GM21381 (cell line): ENCODE measurements around the gene CCDC85C.

Experiments used
- ATAC-seq: cut with Tn5 transposase; IDR thresholded peaks from one replicate; pipeline ENCODE4 v1.9.1; 2021; ENCODE audit warnings: mild to moderate bottlenecking, moderate library complexity; ENCODE audit not compliant: unreplicated experiment

The CCDC85C gene

DNA sequence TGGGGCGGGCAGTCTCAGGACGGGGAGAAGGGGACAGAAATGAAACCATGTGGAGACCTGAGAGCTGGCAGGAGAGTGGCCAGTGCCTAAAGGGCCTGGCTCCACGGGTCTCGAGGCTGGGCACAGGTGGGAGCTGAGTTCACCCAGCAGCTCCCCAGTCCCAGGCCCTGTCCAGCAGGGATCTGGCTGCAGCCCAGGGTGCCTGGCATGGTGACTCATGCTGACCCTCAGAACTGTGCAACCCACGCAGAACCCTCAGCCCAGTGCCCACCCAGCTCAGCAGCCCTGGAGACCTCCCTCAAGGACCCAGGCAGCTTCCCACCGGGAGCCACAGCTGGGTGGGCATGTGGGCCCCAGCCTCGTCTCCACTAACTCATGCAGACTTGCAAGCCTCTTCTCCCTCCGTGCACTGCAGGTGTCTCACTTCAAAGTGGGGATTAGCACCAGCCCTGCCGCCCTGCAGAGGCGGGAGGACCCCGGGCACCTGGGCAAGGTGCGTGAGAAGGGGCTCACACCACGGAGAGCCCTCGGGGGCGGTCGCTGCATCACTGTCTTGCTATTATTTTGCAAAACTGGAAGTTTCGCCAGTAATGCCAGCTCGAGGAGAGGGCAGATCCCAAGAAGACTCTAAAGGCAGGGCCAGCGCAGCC is 76.5 kb downstream of the CCDC85C start:
- no peak for ATAC-seq

DNA sequence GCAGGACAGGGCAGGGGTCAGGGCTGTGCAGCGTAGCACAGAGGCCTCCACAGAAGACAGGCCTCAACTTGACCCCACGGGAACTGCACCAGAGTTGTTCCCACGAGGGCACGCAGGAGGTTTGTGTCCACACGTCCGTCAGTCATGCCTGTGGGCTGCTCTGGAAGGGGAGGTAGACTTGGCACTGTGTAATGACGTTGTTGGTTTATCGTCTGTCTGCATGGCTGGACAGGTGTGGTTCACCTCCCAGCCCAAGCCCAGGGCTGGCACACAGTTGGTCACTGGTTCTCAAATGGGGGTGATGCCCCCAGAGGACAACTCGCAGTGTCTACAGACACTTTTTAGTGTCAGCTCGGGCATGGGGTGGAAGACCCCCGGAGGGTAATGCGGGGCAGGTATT is 77.0 kb downstream of the CCDC85C start:
- no peak for ATAC-seq

DNA sequence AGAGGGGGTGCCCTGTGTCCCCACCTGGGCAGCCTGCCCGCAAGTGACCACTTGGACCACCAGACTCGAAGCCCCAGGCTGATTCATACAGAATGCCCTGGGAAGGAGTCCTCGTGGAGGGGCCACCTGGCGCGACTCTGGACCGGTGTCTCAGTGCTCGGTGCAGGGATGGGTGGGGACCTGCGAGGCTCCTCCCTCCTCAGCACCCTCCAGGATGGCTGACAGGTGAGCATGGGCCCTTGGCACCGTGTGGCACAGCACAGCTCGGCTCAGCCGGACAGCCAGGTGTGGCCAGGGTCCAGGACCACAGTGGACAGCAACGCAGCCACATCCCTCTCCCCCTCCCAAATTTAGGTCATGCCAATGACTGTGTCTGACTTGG is 78.3 kb downstream of the CCDC85C start:
- ATAC-seq: no peak

DNA sequence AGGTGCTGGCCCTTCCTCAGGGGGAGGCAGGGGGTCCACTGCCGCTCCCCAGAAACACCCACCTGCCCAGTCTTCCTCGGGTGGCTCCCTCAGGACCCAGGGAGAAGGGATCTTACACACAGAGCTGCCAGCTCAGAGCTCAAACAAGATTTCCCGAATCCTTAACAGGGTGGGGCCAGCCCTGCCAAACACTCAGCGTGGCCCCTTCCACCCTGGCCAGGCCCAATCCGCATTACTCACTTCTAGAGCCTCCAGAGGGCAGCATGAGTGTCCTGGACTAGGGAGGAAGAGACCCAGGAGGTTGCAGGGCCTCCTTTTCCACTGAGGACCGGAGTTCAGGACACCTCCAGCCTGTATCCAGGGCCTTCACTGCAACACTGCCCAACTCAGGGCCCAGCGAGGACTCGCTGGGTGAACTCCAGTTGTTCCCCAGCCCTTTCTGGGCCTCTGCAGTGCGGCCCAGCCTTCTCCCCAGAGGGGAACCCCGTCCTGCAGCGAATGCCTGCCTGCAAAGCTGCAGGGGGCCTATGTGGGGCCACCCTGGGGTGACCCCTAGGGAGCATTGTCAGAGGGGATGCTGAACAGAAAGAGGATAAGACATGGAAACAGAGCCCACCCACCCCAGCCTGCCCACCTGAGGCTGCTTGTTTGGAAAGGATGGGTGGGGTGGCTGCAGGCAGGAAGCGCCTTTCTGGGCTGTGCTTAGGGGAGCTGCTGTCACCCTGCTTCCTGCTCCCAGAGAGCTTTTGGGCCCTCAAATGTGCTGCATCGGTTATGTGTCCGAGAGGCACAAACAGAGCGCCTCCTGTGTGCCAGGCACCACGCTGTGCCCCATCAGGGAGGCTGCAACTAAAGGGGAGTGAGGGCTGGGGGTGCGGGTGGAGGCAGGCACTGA is 79.0 kb downstream of the CCDC85C start:
- no peak for ATAC-seq

DNA sequence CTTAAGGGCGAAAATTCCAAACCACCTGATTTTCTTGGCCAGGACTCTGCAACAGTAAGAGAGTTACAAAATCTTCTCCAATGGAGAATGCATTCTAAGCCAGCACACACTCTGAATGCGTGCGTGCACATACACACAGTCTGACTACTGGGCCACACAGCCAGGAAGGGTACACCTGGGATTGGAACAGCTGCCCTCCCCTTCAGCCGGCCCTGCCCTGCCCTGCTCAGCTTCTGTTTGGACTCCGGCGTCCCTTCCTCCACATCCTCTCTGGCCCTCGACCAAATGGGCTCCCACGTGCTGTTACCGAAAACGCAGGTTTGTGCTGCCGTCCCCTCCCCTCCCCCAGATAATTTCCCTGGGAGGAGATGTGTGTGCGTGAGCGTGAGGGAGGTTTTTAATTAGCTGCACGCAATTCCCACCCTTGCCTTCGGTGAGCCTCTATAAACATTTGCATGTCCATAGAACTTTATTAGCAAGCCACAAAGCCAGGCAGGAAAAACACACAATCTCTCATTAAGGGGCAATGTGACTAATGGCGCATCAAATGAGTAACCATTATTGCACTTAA is 79.8 kb downstream of the CCDC85C start:
- no peak for ATAC-seq

DNA sequence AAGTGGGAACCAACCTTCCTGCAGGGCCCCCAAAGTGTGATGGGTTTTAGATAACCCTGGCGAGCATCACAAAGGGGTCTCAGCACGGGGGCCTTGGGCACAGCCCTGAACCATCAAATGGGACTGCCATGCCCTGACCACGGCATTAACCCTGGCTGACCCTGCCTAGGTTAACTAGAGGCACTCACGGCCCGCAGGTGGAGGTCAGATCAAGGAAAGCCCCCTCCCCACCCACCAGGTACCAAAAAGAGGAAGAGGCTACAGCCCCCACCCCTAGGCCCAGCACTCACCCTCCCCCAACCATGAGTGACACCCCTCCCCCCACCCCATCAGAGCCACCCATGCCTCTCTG is 80.3 kb downstream of the CCDC85C start:
- ATAC-seq: no peak

DNA sequence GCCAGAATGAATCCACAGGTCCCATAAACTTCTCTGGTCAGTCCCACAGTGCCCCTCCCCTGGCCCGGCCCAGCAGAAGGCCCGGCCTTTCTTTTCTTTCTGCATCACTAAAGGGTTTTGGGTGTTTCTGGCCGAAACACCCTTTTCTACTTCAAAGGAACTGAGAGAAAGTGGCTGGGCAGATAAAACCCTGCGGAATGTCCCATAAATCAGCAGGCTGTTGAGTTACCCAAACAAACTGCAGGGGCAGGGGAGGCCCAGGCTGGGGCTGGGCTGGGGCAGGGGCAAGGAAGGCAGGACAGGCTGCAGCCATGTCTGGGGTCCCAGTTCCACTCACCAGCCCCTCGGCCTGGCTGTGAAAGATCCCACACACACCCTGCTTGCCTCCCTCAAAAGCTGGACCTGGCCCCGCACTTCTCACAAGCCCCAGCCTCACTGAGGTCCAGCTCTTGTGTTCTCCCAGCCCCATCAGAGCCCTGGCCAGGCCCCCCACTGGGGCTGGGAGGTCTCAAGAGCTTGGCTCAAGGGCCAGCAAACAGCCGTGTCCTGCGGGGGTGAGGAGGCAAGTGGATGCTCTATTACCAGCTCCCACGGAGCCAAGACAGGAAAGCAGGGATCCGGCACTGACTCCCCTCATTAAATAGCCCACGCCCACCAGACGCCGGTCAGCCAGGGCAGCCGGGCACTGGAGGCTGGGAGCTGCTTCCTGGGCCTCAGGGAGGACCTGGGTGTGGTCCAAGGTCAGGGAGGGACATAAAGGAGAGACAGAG is 80.9 kb downstream of the CCDC85C start:
- ATAC-seq: no peak

DNA sequence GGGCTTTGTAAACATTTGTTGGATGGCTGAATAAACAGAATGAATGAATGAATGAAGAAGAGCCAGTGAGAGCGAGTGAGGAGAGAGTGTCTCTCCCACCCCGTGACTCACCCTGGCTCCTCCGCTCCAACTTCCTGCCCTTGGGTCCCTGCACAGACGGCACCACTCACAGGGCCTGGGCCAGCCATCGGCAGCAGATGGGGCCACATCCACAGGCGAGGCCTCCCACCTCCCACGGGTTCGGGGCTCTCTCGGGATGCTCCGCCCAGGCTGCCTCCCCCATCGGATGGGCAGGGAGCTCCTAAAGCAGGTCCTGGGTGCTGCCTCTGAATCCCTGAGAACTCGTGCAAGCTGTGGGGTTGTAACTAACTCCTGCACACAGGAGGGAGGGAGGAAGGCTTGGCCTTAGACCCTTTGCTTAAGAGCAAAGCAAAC is 81.5 kb downstream of the CCDC85C start:
- no peak for ATAC-seq

DNA sequence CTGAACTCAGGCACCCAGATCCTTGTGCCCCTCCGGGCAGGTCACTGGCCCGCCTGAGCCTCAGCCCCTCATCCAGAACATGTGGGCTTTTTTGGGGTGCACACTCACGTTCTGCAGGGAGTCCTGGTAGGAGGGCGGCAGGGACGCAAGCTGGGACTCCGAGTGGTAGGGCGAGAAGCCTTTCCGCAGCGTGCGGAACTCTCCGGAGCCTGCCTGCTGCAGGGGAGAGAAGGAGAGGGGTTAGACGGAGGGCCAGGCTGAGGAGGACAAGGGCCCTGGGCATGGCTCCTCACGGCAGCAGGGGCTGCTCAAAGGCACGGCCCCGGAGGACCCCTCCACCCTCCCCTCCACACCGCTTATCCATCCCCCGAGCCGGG is 82.0 kb downstream of the CCDC85C start:
- ATAC-seq: no peak

DNA sequence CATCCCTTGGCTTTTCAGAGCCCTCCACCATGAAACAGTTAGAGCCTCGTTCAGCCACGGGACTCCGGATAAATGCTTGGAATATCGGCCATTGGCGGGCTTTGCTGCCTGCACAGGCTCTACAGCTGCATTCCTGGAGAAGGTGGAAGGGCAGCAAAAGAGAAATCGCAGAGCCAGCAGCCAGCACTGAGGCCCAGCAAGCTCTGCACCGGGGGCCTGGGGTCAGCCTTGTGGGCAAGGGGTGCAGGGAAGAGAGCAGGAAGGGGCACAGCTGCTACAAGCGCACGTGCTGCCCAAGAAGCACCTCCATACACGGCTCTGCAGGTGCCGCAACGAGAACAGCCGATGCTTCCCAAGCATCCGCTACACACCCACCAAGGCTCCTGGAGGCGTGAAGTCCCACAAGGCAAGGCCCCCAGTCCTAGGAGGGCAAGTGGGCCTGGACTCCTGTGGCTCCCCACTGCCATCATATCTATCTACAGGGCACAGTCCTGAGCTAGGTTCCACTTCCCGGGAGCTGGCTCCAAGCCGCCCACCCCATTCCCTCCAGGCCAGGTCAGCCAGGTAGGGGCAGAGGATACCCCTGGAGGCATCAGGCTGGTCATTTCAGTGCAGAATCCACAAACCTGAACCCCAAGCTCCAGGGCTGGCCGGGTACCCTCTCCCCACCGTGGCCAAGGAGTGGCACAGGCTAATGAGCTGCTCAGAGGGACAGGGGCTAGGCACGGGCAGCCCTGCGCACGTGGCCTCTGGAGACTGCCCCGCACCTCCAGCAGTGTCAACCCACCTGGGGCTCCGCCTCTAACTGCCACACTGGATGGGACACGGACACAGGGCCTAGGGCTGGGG is 82.6 kb downstream of the CCDC85C start:
- ATAC-seq: no peak

DNA sequence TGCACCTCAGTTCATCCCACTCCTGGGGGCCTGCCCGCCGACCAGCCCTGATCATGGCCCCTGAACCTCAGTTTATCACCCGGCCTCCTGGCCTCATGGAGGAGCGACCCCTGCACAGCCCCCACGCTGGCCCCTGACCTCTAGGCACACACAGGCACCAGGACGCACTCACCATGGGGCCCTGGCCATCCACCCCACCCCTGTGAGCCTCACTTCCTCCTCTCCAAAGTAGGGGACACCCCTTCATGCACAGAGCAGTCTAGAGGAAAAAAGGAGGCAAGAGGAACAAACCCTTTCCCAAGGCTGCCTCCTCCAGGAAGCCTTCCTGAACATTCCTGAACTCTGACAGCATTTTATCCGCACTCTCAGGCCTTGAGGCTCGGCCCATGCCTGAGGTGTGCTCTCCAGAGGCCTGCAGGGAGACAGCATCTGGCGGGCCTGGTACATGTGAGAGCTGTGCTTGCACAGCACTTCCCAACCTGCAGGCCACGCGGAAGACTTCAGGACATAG is 83.4 kb downstream of the CCDC85C start:
- no peak for ATAC-seq

DNA sequence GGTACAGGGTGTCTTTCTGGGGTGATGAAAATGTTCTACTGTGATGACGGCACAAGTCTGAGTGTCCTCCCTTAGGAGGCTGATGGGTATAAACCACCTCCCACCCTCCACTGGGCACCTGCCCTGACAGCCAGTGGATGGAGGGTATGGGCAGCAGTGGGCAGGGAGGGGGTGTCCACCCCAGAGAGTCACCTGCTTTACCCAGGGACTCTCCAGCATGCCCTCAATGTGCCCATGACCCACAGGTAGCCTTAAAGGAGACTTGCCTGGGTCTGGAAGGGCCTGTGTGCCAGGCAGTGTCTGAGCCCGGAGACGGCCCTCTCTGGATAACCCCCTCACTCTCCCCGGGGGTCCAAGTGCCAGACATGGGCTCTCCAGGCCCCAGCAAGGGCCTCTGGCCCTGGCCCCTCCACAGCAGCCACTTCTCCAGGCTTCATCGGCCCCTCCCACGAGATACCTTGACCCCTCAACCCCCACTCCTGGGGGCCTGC is 84.0 kb downstream of the CCDC85C start:
- ATAC-seq: no peak

DNA sequence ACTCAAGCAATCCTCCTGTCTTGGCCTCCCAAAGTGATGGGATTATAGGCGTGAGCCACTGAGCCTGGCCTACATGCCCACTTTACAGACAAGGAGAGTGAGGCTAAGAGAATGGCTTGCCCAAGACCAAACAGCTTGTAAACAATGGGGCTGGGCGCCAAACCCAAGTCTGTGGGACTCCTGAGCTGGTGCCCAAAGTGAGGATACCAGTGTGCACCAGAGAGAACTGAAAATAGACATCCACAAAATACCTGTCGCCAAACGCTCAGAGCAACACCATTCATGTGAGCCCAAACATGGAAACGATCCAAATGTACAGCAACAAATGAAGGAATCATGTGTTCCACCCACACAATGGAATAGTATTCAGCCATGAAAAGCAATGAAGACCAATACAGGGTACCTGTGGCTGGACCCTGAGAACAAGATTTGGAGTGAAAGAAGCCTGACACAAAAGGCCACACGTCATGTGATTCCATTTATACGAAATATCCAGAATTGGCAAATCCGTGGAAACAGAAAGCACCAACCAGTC is 84.6 kb downstream of the CCDC85C start:
- no peak for ATAC-seq

DNA sequence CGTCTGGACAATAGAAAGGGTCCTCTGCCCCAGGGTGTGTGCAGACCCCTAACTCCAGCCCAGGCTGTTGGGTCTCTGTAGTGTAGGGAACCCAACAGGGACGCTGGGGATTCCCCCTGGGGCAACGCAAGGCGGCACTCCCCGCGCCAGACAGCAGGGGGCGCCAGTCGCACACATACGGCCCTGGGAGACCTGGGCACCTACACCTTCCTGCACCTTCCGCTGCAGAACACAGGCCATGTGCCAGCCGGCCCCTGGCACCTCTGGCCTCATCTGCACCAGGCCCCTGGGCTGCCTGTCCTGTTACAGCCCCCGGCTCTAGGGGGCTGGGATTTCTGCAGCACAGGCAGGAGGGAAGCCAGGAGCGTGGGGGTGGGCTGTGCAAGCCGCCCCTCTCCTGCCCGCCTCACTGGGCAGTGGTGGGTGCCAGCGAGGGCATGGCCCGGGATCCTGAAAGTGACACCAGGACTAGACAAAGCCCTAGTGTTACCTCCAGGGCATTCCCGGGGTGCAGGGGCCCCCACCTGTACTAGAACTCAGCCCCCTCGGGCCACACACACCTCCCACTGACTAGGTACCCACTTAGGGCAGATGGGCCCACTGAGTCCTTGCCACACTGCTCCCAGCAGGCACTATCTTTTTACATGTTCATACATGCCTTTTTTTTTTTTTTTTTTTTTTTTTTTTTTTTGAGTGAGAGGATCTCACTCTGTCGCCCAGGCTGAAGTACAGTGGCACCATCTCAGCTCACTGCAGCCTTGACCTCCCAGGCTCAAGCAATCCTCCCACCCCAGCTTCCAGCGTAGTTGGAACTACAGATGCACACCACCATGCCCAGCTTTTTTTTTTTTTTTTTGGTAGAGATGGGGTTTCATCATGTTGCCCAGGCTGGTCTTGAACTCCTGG is 85.3 kb downstream of the CCDC85C start:
- ATAC-seq: no peak

DNA sequence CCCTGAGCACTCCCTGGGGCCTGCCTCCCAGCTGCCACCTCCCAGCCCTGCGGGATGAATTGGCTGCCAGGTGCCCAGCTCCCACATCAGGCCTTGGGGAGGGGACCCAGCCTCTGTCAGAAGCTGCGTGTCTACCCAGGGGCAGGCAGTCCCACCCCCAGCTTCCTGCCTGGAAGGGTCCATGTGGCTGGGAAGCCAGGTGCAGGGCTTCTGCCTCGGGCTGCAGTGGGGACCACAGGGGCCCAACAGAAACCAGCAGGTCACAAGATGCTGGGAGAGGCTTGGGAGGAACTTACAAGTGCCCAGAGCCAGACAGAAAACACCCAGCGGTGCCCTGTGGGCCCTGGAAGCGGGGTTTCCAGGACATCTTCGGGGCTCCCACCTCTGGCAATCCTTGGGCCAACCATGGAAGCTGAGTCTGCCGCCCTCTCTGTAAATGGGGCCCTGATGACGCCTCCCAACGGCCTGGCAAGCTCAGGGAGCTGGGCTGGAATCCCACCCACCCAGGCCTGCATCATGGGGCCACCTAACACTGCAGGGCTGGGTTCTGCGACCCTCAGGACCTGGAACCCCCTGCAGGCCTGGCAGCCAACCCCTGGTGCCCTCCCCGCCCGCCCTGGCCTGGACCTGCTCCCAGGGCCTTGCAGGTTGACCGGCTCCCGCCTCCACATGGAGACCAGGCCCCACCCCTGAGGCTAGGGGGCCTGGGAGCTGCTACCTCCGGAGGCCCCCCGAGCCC is 86.2 kb downstream of the CCDC85C start:
- ATAC-seq: no peak

DNA sequence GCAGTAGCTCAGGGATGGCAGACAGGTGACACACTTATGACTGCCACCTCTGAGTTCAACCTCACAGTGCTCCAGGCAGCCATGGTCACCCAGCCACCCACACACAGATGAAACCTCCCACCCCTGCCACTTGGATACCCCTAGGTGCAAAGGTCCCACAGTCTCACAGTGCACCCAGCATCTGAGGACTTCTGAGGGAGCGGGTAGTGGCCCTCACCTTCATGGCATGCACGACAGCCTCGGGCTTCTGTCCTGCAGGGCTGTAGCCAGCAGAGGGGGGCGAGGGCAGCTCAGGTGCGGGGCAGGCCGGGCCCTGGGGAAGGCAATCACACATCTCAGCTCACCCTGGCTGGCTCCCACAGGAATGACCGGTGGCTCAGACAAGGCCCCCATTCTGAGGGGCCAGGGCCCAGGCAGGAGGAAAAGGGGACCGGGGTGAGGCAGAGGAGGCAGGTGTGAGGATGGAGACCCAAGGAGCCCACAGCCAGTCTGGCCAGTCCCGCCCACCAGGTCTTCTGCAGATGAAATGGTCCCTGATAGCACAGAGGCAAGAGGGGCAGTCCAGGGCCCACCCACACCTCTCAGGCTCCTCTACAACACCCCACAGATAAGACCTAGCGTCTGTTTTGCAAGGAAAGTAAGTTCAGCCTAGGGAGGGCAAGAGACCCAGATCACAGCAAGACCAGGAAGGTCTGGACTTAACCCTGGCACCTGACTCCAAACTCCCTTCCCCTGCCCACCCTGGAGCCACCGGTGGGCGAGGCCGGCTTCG is 87.0 kb downstream of the CCDC85C start:
- no peak for ATAC-seq

DNA sequence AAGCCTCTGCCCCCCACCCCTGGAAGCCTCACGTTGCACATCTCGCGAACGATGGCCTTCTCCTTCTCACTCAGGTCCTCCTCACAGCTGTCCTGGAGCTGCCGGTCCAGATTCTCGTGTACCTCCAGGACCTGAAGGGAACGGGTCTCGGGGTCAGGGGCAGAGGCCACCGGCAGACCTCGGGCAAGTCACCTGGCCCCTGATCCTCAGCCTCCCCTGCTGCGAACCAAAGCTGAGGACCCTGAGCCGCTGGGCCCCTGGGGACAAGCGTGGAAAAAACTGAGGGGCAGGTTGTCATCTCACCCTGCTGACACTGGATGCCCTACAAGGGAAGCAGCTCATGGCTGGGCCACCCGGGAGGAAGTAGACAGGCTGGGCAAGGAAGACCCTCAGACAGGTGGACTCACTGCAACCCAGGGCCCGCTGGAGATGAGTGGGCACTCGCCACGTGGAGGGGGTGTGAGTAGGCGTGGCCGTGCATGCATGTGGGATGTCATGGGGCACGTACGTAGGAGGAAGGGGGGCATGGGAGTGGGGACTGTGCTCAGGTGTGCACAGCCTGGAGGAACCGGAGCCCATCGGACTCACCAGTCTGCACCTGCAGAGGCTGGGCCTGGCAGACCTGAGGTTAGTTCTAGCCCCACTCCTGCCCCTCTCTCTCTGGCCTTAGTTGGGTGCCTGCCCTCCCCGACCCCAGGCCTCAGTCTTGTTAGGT is 87.7 kb downstream of the CCDC85C start:
- no peak for ATAC-seq
